Left lung (tissue), 10 donors: ENCODE data around the gene F12. TPM values are rescaled to one million over a fixed set of nuclear protein-coding genes. Genes with fewer than 3 reads are reported as not detected.

ENCODE experiments used
- ATAC-seq: fragments of 200-7000 bp; cut with Tn5 transposase; one replicate; pipeline ENCODE4 v1.9.1; 2020; ENCODE audit warnings: moderate library complexity
- DNase-seq, 4 donors: peaks; one replicate each; pipeline ENCODE4 v3.0.0-alpha.2; 2013 to 2020
- H3K27ac ChIP-seq, 2 donors: fragments of 200-600 bp; sonication (generic) in 1 of 2; one replicate each; pipeline versions ENCODE4 v1.5.0 to v1.8.0; 2020 to 2021
- H3K27me3 ChIP-seq, 2 donors: fragments of 200-600 bp; sonication (generic) in 1 of 2; one replicate each; pipeline versions ENCODE4 v1.5.0 to v1.8.0; 2020 to 2021
- H3K36me3 ChIP-seq, 2 donors: fragments of 200-600 bp; sonication (generic) in 1 of 2; one replicate each; pipeline versions ENCODE4 v1.5.0 to v1.8.0; 2020 to 2021
- H3K4me1 ChIP-seq, 2 donors: fragments of 200-600 bp; one replicate each; pipeline ENCODE4 v1.8.0; 2021
- H3K4me3 ChIP-seq, 2 donors: fragments of 200-600 bp; sonication (generic) in 1 of 2; one replicate each; pipeline versions ENCODE4 v1.5.0 to v1.8.0; 2020 to 2021; ENCODE audit warnings: mild to moderate bottlenecking in 1 of 2
- H3K9me3 ChIP-seq, 2 donors: fragments of 200-600 bp; sonication (generic) in 1 of 2; one replicate each; pipeline versions ENCODE4 v1.5.0 to v1.8.0; 2020 to 2021
- CTCF ChIP-seq, 2 donors: fragments of 200-600 bp; sonication (generic) in 1 of 2; IDR thresholded peaks; one replicate each; pipeline versions ENCODE4 v1.5.0 to v1.8.0; 2021; ENCODE audit warnings: antibody characterized with exemption in 2 of 2
- intact Hi-C, 2 donors: fragments of 100-400 bp; cut with DNase I; formaldehyde crosslinking; loops; one replicate each; pipeline versions ENCODE4 v1.11.2 to v1.14.2; 2022
- polyA plus RNA-seq, 6 donors: library from polyadenylated mRNA; unstranded; fragments of 120-200 nt; gene quantifications; one replicate each; pipeline ENCODE4 v1.2.1, GENCODE V29; 2013; ENCODE audit not compliant: insufficient read length in 6 of 6
- total RNA-seq, 2 donors: library from RNA; stranded (reverse); fragmentation: NEBNext Ultra II Directional; extraction: Animal tissue kit (Norgen Biotek cat#: 25700); gene quantifications; one replicate each; pipeline ENCODE4 v1.2.1, GENCODE V29; 2021
- donor health status: DM: no; HTN: yes; CAD: no.
- donor health status: DM: no; HTN: no; CAD: no.

F12 gene
- total and polyA plus RNA-seq, 8 donors = 0.20 to 1.1 (median 0.35) TPM; not detected in 1

GRCh38 chr5:177442066-177442826 lies 32.9 kb upstream of the F12 start:
- H3K9me3 ChIP-seq = no peaks in the 10 kb centered on the region
- ATAC-seq (no peak), DNase-seq (peak in 1 of 4 donors; percentile 62)
- H3K36me3 ChIP-seq = peaks cover 0 to 67% of the 10 kb centered on the region in 2 donors
- H3K27ac ChIP-seq = no peak overlapping the region
- H3K4me1 ChIP-seq = peaks cover 2 to 26% of the 10 kb centered on the region in 2 donors
- intact Hi-C loops = no loop called here
- no peak for TF ChIP-seq CTCF (IDR thresholded peaks at IDR 0.05)
- H3K27me3 ChIP-seq = peaks cover 0 to 18% of the 10 kb centered on the region in 2 donors
- no peak overlapping the region for H3K4me3 ChIP-seq

- Histone ChIP-seq H3K9me3 (no peaks in the 10 kb centered on the region), H3K27ac (peak overlapping the region in 1 of 2 donors; percentile 13), H3K4me1 (peaks cover 2 to 16% of the 10 kb centered on the region in 2 donors), H3K36me3 (peaks cover 0 to 78% of the 10 kb centered on the region in 2 donors), H3K4me3 (no peak overlapping the region), H3K27me3 (peaks cover 0 to 8% of the 10 kb centered on the region in 2 donors)
- DNase-seq = peak in 1 of 4 donors; percentile 59
- no peak for TF ChIP-seq CTCF (IDR thresholded peaks at IDR 0.05)
- no peak for ATAC-seq
- intact Hi-C loops = no loop called here
Measured at GRCh38 chr5:177440990-177441780, 31.8 kb upstream of the F12 start.

- Histone ChIP-seq H3K27ac (no peak overlapping the region), H3K9me3 (no peaks in the 10 kb centered on the region), H3K4me3 (no peak overlapping the region), H3K27me3 (no peaks in the 10 kb centered on the region), H3K4me1 (peaks cover 0 to 8% of the 10 kb centered on the region in 2 donors), H3K36me3 (peaks cover 0 to 86% of the 10 kb centered on the region in 2 donors)
- intact Hi-C loops = no loop called here
- ATAC-seq = no peak
- TF ChIP-seq CTCF (IDR thresholded peaks at IDR 0.05) = no peak
- DNase-seq = peak in 1 of 4 donors; percentile 64
Measured at GRCh38 chr5:177440211-177440989, 31.0 kb upstream of the F12 start.

GRCh38 chr5:177439518-177440053 lies 30.2 kb upstream of the F12 start:
- H3K9me3 ChIP-seq = no peaks in the 10 kb centered on the region
- intact Hi-C loops = no loop called here
- no peak for TF ChIP-seq CTCF (IDR thresholded peaks at IDR 0.05)
- no peak for DNase-seq
- no peak overlapping the region for H3K27ac ChIP-seq
- ATAC-seq = no peak
- peaks cover 0 to 94% of the 10 kb centered on the region in 2 donors for H3K36me3 ChIP-seq
- peaks cover 0 to 2% of the 10 kb centered on the region in 2 donors for H3K4me1 ChIP-seq
- no peaks in the 10 kb centered on the region for H3K27me3 ChIP-seq
- no peak overlapping the region for H3K4me3 ChIP-seq
